IMR-90 (cell line): ENCODE data around the gene TM9SF4. TPM values are rescaled to one million over a fixed set of nuclear protein-coding genes. Genes with fewer than 3 reads are reported as not detected.

Experiments
- ATAC-seq: fragments of 200-7000 bp; cut with Tn5 transposase; 2 replicates; pipeline ENCODE4 v1.9.1; 2020; ENCODE audit warnings: low read depth, mild to moderate bottlenecking, moderate library complexity
- BruUV-seq: library from RNA; stranded (reverse); fragments of 400-500 nt; replicated peaks from 2 replicates; lab custom pipeline; 2021; lab: Mats Ljungman, UMichigan
- CTCF ChIA-PET: fragments of 300-600 bp; formaldehyde crosslinking; extraction: SDS; loops from one replicate; lab custom pipeline; 2021; ENCODE audit warnings: antibody characterized with exemption; lab: Yijun Ruan, JAX
- POLR2A ChIA-PET: fragments of 300-600 bp; sonication (Branson Sonifier 250); formaldehyde crosslinking; loops from one replicate; lab custom pipeline; 2022; ENCODE audit warnings: antibody characterized with exemption; ENCODE audit not compliant: unreplicated experiment; lab: Charles Lee
- DNase-seq: peaks from one replicate; pipeline ENCODE4 v3.0.0; 2013
- H2AFZ ChIP-seq: replicated peaks from 2 replicates; pipeline ENCODE3; 2013; ENCODE audit warnings: low read length, mild to moderate bottlenecking; ENCODE audit not compliant: poor library complexity
- H2AK5ac ChIP-seq: 2 replicates; pipeline ENCODE4 v1.6.1; 2013; ENCODE audit warnings: low read depth, low read length, inconsistent platforms
- H2AK9ac ChIP-seq: replicated peaks from 2 replicates; pipeline ENCODE3; 2013; ENCODE audit warnings: mild to moderate bottlenecking, low read depth, low read length, moderate library complexity; ENCODE audit not compliant: poor library complexity
- H2BK120ac ChIP-seq: 2 replicates; pipeline ENCODE4 v1.6.1; 2013; ENCODE audit warnings: low read depth, low read length, inconsistent platforms
- H2BK15ac ChIP-seq: 3 replicates; pipeline ENCODE4 v1.6.1; 2013; ENCODE audit warnings: low read depth, low read length, inconsistent platforms
- H2BK20ac ChIP-seq: 2 replicates; pipeline ENCODE4 v1.6.1; 2013; ENCODE audit warnings: low read depth, mild to moderate bottlenecking, inconsistent platforms, low read length, moderate library complexity
- H2BK5ac ChIP-seq: 2 replicates; pipeline ENCODE4 v1.6.1; 2013; ENCODE audit warnings: mild to moderate bottlenecking, low read depth, low read length, inconsistent platforms; ENCODE audit not compliant: poor library complexity, severe bottlenecking
- H3K14ac ChIP-seq: replicated peaks from 2 replicates; pipeline ENCODE4 v1.6.1; 2013; ENCODE audit warnings: low read depth, low read length, inconsistent platforms
- H3K18ac ChIP-seq: 2 replicates; pipeline ENCODE4 v1.6.1; 2013; ENCODE audit warnings: low read depth, low read length, control low read depth
- H3K23ac ChIP-seq: 2 replicates; pipeline ENCODE4 v1.6.1; 2013; ENCODE audit warnings: low read depth, low read length, inconsistent platforms
- H3K27ac ChIP-seq: 2 replicates; pipeline ENCODE4 v1.5.1; 2013; ENCODE audit warnings: mild to moderate bottlenecking, control low read depth, low read length; ENCODE audit not compliant: insufficient read depth
- H3K27me3 ChIP-seq: 2 replicates; pipeline ENCODE4 v1.6.1; 2013; ENCODE audit warnings: low read length; ENCODE audit not compliant: control insufficient read depth, insufficient read depth
- H3K36me3 ChIP-seq: 2 replicates; pipeline ENCODE4 v1.6.1; 2013; ENCODE audit warnings: low read length, mixed read lengths; ENCODE audit not compliant: control insufficient read depth, insufficient read depth
- H3K4ac ChIP-seq: 2 replicates; pipeline ENCODE4 v1.6.1; 2013; ENCODE audit warnings: low read depth, low read length, inconsistent platforms
- H3K4me1 ChIP-seq: 2 replicates; pipeline ENCODE4 v1.6.1; 2013; ENCODE audit warnings: low read length, mixed read lengths; ENCODE audit not compliant: control insufficient read depth, insufficient read depth
- H3K4me2 ChIP-seq: 2 replicates; pipeline ENCODE4 v1.6.1; 2013; ENCODE audit warnings: low read depth, mild to moderate bottlenecking, control low read depth, low read length, moderate library complexity
- H3K4me3 ChIP-seq: 2 replicates; pipeline ENCODE4 v1.5.1; 2013; ENCODE audit warnings: low read depth, mild to moderate bottlenecking, control low read depth, low read length, moderate library complexity; ENCODE audit not compliant: insufficient read depth
- H3K56ac ChIP-seq: 2 replicates; pipeline ENCODE4 v1.6.1; 2013; ENCODE audit warnings: low read length, inconsistent platforms; ENCODE audit not compliant: insufficient read depth; ENCODE audit errors: extremely low read depth
- H3K79me1 ChIP-seq, 2 experiments: 2 replicates each; pipeline ENCODE4 v1.6.1; 2013; ENCODE audit warnings: low read length in 2 of 2, inconsistent platforms in 1 of 2, low read depth in 1 of 2
- H3K9ac ChIP-seq: 2 replicates; pipeline ENCODE4 v1.6.1; 2013; ENCODE audit warnings: low read depth, low read length, control low read depth
- H3K9me1 ChIP-seq: 2 replicates; pipeline ENCODE4 v1.6.1; 2013; ENCODE audit warnings: low read length, inconsistent platforms; ENCODE audit not compliant: insufficient read depth
- H3K9me3 ChIP-seq: 2 replicates; pipeline ENCODE4 v1.6.1; 2013; ENCODE audit warnings: low read length; ENCODE audit not compliant: control insufficient read depth, insufficient read depth
- H4K20me1 ChIP-seq: 2 replicates; pipeline ENCODE4 v1.6.1; 2013; ENCODE audit warnings: low read length, inconsistent platforms; ENCODE audit not compliant: insufficient read depth
- H4K5ac ChIP-seq: 2 replicates; pipeline ENCODE4 v1.6.1; 2013; ENCODE audit warnings: mild to moderate bottlenecking, low read depth, low read length, control low read depth
- H4K8ac ChIP-seq, 2 experiments: 2 replicates each; pipeline ENCODE4 v1.6.1; 2013; ENCODE audit warnings: low read depth in 2 of 2, low read length in 2 of 2, control low read depth in 1 of 2, inconsistent platforms in 1 of 2
- H4K91ac ChIP-seq: 2 replicates; pipeline ENCODE4 v1.6.1; 2013; ENCODE audit warnings: low read depth, low read length, inconsistent platforms; ENCODE audit not compliant: insufficient read depth
- BHLHE40 ChIP-seq: fragments of 150-350 bp; IDR thresholded peaks from 2 replicates; pipeline ENCODE4 v1.6.1; 2016; ENCODE audit warnings: mild to moderate bottlenecking, low read depth, low read length
- ELK1 ChIP-seq: fragments of 150-350 bp; IDR thresholded peaks from 2 replicates; pipeline ENCODE4 v1.6.1; 2016; ENCODE audit warnings: low read depth, mild to moderate bottlenecking, low read length, moderate library complexity, borderline replicate concordance
- MAFK ChIP-seq: IDR thresholded peaks from 2 replicates; pipeline ENCODE4 v1.6.1; 2012; ENCODE audit warnings: low read depth, low read length, improper control_type of control experiment
- NFE2L2 ChIP-seq: fragments of 150-350 bp; IDR thresholded peaks from 2 replicates; pipeline ENCODE4 v1.6.1; 2016; ENCODE audit warnings: low read depth, mild to moderate bottlenecking, low read length
- SMC3 ChIP-seq: fragments of 150-350 bp; IDR thresholded peaks from 2 replicates; pipeline ENCODE4 v1.6.1; 2016; ENCODE audit warnings: low read depth, mild to moderate bottlenecking, antibody characterized with exemption, low read length, moderate library complexity
- USF2 ChIP-seq: fragments of 150-350 bp; IDR thresholded peaks from 2 replicates; pipeline ENCODE4 v1.6.1; 2017; ENCODE audit warnings: mild to moderate bottlenecking, antibody characterized with exemption, low read length, low read depth
- WGBS, 2 experiments: methylation state at CpG; one replicate each; pipeline versions ENCODE4 v1.1.5 to v1.1.7; 2013; ENCODE audit warnings: missing lambda C conversion rate in 2 of 2; ENCODE audit not compliant: insufficient read length in 1 of 2; ENCODE audit errors: extremely low coverage in 2 of 2; 5-methylcytosine and 5-hydroxymethylcytosine counted together
- dilution Hi-C: fragments of 300-500 bp; cut with HindIII; formaldehyde crosslinking; loops from one replicate; pipeline ENCODE4 v1.14.3; 2018; ENCODE audit warnings: low sequenced_read_pairs; ENCODE audit not compliant: unreplicated experiment
- in situ Hi-C: fragments of 300-500 bp; cut with MboI; formaldehyde crosslinking; loops from 3 replicates; pipeline ENCODE4 v1.14.3; 2019; ENCODE audit warnings: low sequenced_read_pairs, inconsistent platforms, mixed read lengths
- intact Hi-C: fragments of 100-400 bp; cut with micrococcal nuclease; formaldehyde crosslinking; loops from 2 replicates; pipeline ENCODE4 v1.10.0; 2022
- polyA plus RNA-seq, 3 experiments: library from polyadenylated mRNA; depleted of rRNA; stranded (reverse); fragments of >200 nt; gene quantifications; 2 replicates each; pipeline ENCODE4 v1.2.3, GENCODE V29; 2012; ENCODE audit warnings: low replicate concordance in 1 of 3
- total RNA-seq: library from RNA; depleted of rRNA; stranded (reverse); fragments of >200 nt; gene quantifications from 2 replicates; pipeline ENCODE4 v1.2.3, GENCODE V29; 2012

The TM9SF4 gene
- total and polyA plus RNA-seq, 2 of the 4 experiments (the other 2 are of a cell fraction): 35.3 to 59.1 TPM

GRCh38 chr20:32149566-32150170 lies 40.2 kb downstream of the TM9SF4 start:
- H2AK9ac ChIP-seq: no peak overlapping the region
- DNase-seq: peak; percentile 21

More at GRCh38 chr20:32149566-32150170, 40.2 kb downstream of the TM9SF4 start:
- Histone ChIP-seq H3K14ac (no peak overlapping the region), H3K4me2 (no peak overlapping the region), H4K5ac (no peak overlapping the region), H4K20me1 (0 out of 2 replicates have a peak, but pooled peaks cover 9% of the 10 kb centered on the region), H2BK120ac (no peak overlapping the region), H2AFZ (no peak overlapping the region), H3K36me3 (peaks cover 68% of the 10 kb centered on the region), H3K9me1 (peaks cover 15% of the 10 kb centered on the region; the same call in 1 of the 2 replicates), H3K23ac (no peak overlapping the region), H4K91ac (no peak overlapping the region), H3K4ac (no peak overlapping the region), H3K9ac (no peak overlapping the region), H3K79me1 (peaks cover 0 to 22% of the 10 kb centered on the region in 2 experiments; a peak in 2 of 4 replicates), H3K9me3 (no peaks in the 10 kb centered on the region), H3K56ac (no peak overlapping the region), H3K4me1 (no peaks in the 10 kb centered on the region; the same call in 1 of the 2 replicates), H3K18ac (no peak overlapping the region), H2AK5ac (no peak overlapping the region), H3K27ac (no peak overlapping the region), H2BK5ac (no peak overlapping the region), H2BK15ac (no peak overlapping the region), H3K4me3 (no peak overlapping the region), H4K8ac (no peak overlapping the region), H2BK20ac (no peak overlapping the region), H3K27me3 (no peaks in the 10 kb centered on the region)
- dilution Hi-C loops (no loop called here), intact Hi-C loops (no loop called here), in situ Hi-C loops (no loop called here)
- 20% methylated on average over 1 of the region's 8 CpGs; no CpG with 5 or more reads in 1 of the 2 experiments for WGBS, 2 experiments
- ATAC-seq: no peak
- ChIA-PET CTCF (no interaction called here), POLR2A (interaction anchor here (0.6 kb wide), 1 partner anchor 35 kb away, joined by 7 read pairs; no protein-coding TSS in a partner anchor)
- no TSS peak for BruUV-seq
- TF ChIP-seq BHLHE40: no peak
- no peak for TF ChIP-seq SMC3
- TF ChIP-seq MAFK: no peak
- TF ChIP-seq NFE2L2: no peak
- no peak for TF ChIP-seq USF2
- no peak for TF ChIP-seq ELK1
